ENCODE measurements around the gene SLC2A4.
"Not testable (repeated sequence)": the region's sequence is repeated elsewhere in the genome, so short reads cannot be mapped to it uniquely, and the experiment has no call there.

The SLC2A4 gene

GRCh38 chr17:7242717-7243452 is 38.6 kb upstream of the SLC2A4 start:
- peak; percentile 70 to 85 for DNase-seq (ENCODE audit: low read depth in 1 of 2, low spot score in 1 of 2)
- TF ChIP-seq POLR2AphosphoS5 (IDR thresholded peaks at IDR 0.05; ENCODE audit: low read depth), result peak; percentile 92
- TF ChIP-seq, protein P1, sequence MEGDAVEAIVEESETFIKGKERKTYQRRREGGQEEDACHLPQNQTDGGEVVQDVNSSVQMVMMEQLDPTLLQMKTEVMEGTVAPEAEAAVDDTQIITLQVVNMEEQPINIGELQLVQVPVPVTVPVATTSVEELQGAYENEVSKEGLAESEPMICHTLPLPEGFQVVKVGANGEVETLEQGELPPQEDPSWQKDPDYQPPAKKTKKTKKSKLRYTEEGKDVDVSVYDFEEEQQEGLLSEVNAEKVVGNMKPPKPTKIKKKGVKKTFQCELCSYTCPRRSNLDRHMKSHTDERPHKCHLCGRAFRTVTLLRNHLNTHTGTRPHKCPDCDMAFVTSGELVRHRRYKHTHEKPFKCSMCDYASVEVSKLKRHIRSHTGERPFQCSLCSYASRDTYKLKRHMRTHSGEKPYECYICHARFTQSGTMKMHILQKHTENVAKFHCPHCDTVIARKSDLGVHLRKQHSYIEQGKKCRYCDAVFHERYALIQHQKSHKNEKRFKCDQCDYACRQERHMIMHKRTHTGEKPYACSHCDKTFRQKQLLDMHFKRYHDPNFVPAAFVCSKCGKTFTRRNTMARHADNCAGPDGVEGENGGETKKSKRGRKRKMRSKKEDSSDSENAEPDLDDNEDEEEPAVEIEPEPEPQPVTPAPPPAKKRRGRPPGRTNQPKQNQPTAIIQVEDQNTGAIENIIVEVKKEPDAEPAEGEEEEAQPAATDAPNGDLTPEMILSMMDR (IDR thresholded peaks at IDR 0.05; ENCODE audit: insufficient read depth, low read length), result no peak
- Histone ChIP-seq H3K27ac (replicated peaks) (peak overlapping the region; percentile 96), H3K4me3 (replicated peaks; ENCODE audit: insufficient read depth, low read length) (peak overlapping the region; percentile 71), H3K27me3 (ENCODE audit: insufficient read depth, poor library complexity, severe bottlenecking) (no peaks in the 10 kb centered on the region)

- TF ChIP-seq POLR2AphosphoS5 (IDR thresholded peaks at IDR 0.05; ENCODE audit: low read depth) (no peak), SPI1 (IDR thresholded peaks at IDR 0.05; ENCODE audit: borderline replicate concordance, low read depth) (no peak), REST (IDR thresholded peaks at IDR 0.05; ENCODE audit: insufficient replicate concordance, low read depth) (no peak), GABPA (IDR thresholded peaks at IDR 0.05; ENCODE audit: low read depth) (no peak)
- TF ChIP-seq, protein P1 (IDR thresholded peaks at IDR 0.05; ENCODE audit: insufficient read depth, low read length), result no peak
- no peak for DNase-seq (ENCODE audit: low read depth in 1 of 2, low spot score in 1 of 2)
- peak overlapping the region; percentile 71; the same call in 1 of the 2 replicates for H3K4me3 ChIP-seq (replicated peaks; ENCODE audit: insufficient read depth, low read length)
- H3K27me3 ChIP-seq (ENCODE audit: insufficient read depth, poor library complexity, severe bottlenecking), result no peaks in the 10 kb centered on the region
- peak overlapping the region; percentile 96 for H3K27ac ChIP-seq (replicated peaks)
Observed at GRCh38 chr17:7243453-7243729, 38.1 kb upstream of the SLC2A4 start.

DNA sequence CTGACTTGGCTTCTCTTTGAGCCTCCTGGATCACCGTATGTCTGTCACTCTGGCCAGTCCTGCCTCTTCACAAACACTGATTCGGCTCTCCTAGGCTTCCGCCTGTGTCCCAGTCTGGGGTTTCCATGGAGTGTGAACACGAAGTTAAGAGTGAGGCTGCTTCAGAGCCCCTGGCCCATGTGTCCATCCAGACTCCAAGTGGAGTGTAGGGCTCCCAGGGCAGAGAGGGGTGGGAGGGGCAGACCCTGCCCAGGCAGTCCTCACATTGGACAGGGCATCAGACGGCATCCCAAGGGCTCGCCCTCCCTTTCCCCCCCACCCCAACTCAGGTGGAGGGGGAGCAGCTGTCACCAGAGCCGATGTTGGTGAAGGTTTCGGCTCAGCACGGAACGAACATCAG is 37.7 kb upstream of the SLC2A4 start:
- not testable (repeated sequence) for H3K27me3 ChIP-seq (ENCODE audit: insufficient read depth, poor library complexity, severe bottlenecking); H3K4me3 ChIP-seq (replicated peaks; ENCODE audit: insufficient read depth, low read length); H3K27ac ChIP-seq (replicated peaks); DNase-seq (ENCODE audit: low read depth in 1 of 2, low spot score in 1 of 2)

DNA sequence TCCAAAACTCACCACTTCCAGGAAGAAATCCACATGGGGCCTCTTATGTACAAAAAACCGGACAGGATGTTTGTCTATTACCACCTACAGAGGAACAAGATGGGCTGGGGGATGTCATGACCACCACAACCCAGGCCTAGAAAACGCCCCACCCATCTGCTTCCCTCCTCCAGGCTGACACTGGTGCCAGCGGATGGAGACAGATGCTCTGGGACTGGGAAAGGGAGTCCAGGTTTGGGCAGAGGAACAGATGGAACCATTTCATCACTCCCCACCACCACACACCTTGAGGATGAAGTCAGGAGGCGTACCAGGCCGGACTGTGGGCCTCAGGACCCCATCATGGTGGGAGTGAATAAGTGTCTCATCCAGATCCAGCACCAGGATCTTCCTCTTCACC is 34.7 kb upstream of the SLC2A4 start:
- Histone ChIP-seq H3K27me3 (ENCODE audit: insufficient read depth, poor library complexity, severe bottlenecking) (no peaks in the 10 kb centered on the region), H3K4me3 (replicated peaks; ENCODE audit: insufficient read depth, low read length) (no peak overlapping the region), H3K27ac (replicated peaks) (no peak overlapping the region)
- TF ChIP-seq SPI1 (IDR thresholded peaks at IDR 0.05; ENCODE audit: borderline replicate concordance, low read depth), result no peak
- no peak for TF ChIP-seq POLR2AphosphoS5 (IDR thresholded peaks at IDR 0.05; ENCODE audit: low read depth)
- TF ChIP-seq REST (IDR thresholded peaks at IDR 0.05; ENCODE audit: insufficient replicate concordance, low read depth), result no peak
- TF ChIP-seq, protein P1 (IDR thresholded peaks at IDR 0.05; ENCODE audit: insufficient read depth, low read length), result no peak
- no peak for TF ChIP-seq GABPA (IDR thresholded peaks at IDR 0.05; ENCODE audit: low read depth)
- no peak for DNase-seq (ENCODE audit: low read depth in 1 of 2, low spot score in 1 of 2)

Measured in HL-60 (cell line).